NB4 (cell line): ENCODE results near the gene MYO10.

Experiments
- TF ChIP-seq, protein P1 (sequence below): IDR thresholded peaks from one replicate; pipeline ENCODE4 v1.5.1; 2012; ENCODE audit warnings: low read depth, low read length
- TF ChIP-seq, protein P2 (sequence below): IDR thresholded peaks from 2 replicates; pipeline ENCODE4 v1.6.1; 2011; ENCODE audit warnings: low read depth, low read length

DNA sequence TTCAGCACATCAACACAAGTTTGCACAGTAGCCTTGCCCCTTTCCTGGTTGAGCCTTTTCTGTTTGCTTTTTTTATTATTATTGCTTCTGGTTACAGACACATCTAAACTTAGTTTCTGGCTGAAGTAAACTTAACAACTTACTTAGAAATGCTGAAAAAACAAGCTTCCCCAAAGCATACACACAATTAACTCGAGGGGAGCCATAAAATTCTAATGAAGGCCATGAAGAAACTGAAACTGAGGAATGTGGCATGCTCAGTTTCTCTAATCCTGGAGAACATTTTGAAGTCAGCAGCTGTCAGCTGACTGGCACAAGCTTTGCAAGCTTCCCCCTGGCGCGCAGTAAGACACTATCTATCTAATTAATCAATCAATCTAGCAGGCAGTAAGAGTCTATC is 3.7 kb downstream of the MYO10 start:
- TF ChIP-seq, protein P1, sequence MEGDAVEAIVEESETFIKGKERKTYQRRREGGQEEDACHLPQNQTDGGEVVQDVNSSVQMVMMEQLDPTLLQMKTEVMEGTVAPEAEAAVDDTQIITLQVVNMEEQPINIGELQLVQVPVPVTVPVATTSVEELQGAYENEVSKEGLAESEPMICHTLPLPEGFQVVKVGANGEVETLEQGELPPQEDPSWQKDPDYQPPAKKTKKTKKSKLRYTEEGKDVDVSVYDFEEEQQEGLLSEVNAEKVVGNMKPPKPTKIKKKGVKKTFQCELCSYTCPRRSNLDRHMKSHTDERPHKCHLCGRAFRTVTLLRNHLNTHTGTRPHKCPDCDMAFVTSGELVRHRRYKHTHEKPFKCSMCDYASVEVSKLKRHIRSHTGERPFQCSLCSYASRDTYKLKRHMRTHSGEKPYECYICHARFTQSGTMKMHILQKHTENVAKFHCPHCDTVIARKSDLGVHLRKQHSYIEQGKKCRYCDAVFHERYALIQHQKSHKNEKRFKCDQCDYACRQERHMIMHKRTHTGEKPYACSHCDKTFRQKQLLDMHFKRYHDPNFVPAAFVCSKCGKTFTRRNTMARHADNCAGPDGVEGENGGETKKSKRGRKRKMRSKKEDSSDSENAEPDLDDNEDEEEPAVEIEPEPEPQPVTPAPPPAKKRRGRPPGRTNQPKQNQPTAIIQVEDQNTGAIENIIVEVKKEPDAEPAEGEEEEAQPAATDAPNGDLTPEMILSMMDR: no peak
- TF ChIP-seq, protein P2, sequence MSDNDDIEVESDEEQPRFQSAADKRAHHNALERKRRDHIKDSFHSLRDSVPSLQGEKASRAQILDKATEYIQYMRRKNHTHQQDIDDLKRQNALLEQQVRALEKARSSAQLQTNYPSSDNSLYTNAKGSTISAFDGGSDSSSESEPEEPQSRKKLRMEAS: no peak
